ENCODE results near the gene NEU3. TPM values are rescaled to one million over a fixed set of nuclear protein-coding genes. Genes with fewer than 3 reads are reported as not detected.

NEU3 gene
- total and polyA plus RNA-seq, 9 donors, result 4.4 to 13.1 (median 8.8) TPM

DNA sequence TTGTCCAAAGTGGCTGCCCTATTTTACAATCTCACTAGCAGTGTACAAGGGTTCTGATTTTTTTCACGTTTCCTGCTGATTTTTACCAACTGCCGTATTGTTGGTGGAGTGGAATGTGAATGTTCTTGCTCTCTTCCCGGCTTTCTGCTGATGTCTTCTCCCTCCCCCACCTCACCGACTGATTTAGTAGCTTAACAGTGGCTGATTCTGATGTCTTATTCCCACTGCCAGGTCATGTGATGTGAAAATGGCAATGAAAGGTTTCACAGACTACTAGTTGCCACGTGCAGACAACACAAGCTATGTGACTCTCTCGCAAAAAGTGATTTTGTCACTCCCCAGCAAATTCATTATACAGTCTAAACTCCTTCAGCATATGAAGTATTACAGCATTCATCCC is 17.3 kb upstream of the NEU3 start:
- Histone ChIP-seq H3K9me3 (no peaks in the 10 kb centered on the region), H3K4me1 (ENCODE audit: insufficient read depth) (no peaks in the 10 kb centered on the region), H3K36me3 (no peaks in the 10 kb centered on the region), H3K27me3 (no peaks in the 10 kb centered on the region), H3K27ac (no peak overlapping the region), H3K4me3 (no peak overlapping the region)
- intact Hi-C loops (cut with DNase I), result no loop called here
- DNase-seq, result no peak
- TF ChIP-seq EP300 (IDR thresholded peaks at IDR 0.05) (no peak), POLR2A (IDR thresholded peaks at IDR 0.05) (no peak)
- TF ChIP-seq, protein P1, sequence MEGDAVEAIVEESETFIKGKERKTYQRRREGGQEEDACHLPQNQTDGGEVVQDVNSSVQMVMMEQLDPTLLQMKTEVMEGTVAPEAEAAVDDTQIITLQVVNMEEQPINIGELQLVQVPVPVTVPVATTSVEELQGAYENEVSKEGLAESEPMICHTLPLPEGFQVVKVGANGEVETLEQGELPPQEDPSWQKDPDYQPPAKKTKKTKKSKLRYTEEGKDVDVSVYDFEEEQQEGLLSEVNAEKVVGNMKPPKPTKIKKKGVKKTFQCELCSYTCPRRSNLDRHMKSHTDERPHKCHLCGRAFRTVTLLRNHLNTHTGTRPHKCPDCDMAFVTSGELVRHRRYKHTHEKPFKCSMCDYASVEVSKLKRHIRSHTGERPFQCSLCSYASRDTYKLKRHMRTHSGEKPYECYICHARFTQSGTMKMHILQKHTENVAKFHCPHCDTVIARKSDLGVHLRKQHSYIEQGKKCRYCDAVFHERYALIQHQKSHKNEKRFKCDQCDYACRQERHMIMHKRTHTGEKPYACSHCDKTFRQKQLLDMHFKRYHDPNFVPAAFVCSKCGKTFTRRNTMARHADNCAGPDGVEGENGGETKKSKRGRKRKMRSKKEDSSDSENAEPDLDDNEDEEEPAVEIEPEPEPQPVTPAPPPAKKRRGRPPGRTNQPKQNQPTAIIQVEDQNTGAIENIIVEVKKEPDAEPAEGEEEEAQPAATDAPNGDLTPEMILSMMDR (IDR thresholded peaks at IDR 0.05), result no peak
- 65 to 75% (median 70%) methylated on average over 6 of the region's 6 CpGs for WGBS, 3 donors

DNA sequence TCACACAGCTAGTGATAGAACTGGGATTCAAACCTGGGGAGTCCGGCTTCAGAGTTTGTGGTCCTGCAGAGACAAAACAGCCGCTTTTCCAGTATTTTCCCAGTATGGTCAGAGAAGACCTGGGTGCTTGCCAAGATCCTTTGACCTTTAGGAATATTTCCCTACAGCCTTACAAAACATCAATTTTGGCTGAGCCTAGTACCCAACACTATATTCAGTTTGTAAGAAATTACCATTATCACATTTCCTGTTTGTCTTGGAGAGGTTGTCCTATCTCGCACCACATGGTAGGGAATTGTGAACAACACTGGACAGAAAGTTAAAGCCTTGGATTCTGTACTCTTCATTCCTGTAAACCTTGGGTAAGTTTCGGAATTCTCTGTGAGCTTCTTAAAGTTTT is 10.7 kb upstream of the NEU3 start:
- intact Hi-C loops (cut with DNase I), result no loop called here
- no peaks in the 10 kb centered on the region for H3K36me3 ChIP-seq
- H3K4me1 ChIP-seq (ENCODE audit: insufficient read depth), result no peaks in the 10 kb centered on the region
- WGBS, 3 donors, result 89 to 95% (median 93%) methylated on average over 4 of the region's 4 CpGs
- TF ChIP-seq, protein P1 (IDR thresholded peaks at IDR 0.05), result no peak
- TF ChIP-seq EP300 (IDR thresholded peaks at IDR 0.05), result no peak
- no peak for DNase-seq
- no peaks in the 10 kb centered on the region for H3K27me3 ChIP-seq
- no peak overlapping the region for H3K27ac ChIP-seq
- no peaks in the 10 kb centered on the region for H3K9me3 ChIP-seq
- H3K4me3 ChIP-seq, result no peak overlapping the region

DNA sequence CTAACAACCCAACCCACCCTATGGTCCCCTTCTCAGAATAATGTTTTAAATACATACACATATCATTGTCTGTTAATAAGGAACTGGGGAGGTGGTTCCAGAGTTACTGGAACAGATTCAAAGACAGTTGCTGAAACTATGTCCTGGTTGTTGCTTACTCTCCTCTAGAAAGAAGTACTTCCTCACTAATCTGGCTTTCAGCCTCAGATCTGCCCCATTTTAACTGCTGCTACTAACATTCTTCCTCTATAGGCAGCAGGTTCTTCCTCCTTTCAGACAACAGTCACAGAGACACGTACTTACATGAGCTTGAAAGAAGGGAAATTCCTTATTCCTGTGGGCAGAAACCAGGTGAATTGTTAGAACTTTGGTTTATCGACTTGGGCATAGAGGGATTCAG is 8.1 kb upstream of the NEU3 start:
- no peaks in the 10 kb centered on the region for H3K36me3 ChIP-seq
- H3K27ac ChIP-seq, result no peak overlapping the region
- no peaks in the 10 kb centered on the region for H3K9me3 ChIP-seq
- no peaks in the 10 kb centered on the region for H3K27me3 ChIP-seq
- H3K4me3 ChIP-seq, result no peak overlapping the region
- WGBS, 3 donors, result 90 to 96% (median 95%) methylated on average over 2 of the region's 2 CpGs
- intact Hi-C loops (cut with DNase I), result no loop called here
- no peak for DNase-seq
- no peaks in the 10 kb centered on the region for H3K4me1 ChIP-seq (ENCODE audit: insufficient read depth)
- TF ChIP-seq EP300 (IDR thresholded peaks at IDR 0.05) (no peak), POLR2A (IDR thresholded peaks at IDR 0.05) (no peak)
- TF ChIP-seq, protein P1 (IDR thresholded peaks at IDR 0.05), result no peak

DNA sequence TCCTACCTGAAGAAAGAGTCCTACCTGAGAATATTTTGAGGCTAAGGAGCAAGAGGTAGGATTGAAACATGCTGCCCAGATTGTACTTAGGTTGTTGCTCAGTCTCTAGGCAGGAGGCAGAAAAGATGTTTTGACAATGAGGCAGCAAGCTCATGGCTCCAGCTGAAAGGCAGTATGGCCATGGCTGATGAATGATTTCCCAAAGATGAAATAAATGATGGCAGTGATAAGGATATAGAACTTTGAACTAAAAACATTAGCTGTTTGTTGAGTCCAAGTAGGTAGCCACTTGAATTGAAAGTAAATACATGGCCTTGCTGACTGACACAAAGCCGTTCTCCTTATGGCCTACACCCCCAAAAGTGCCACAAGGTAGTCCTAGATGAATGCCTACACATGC is 6.8 kb upstream of the NEU3 start:
- no peaks in the 10 kb centered on the region for H3K27me3 ChIP-seq
- no peaks in the 10 kb centered on the region for H3K36me3 ChIP-seq
- WGBS, 3 donors, result 90 to 100% (median 96%) methylated on average over 1 of the region's 1 CpG
- H3K9me3 ChIP-seq, result no peaks in the 10 kb centered on the region
- TF ChIP-seq POLR2A (IDR thresholded peaks at IDR 0.05) (no peak), EP300 (IDR thresholded peaks at IDR 0.05) (no peak)
- TF ChIP-seq, protein P1 (IDR thresholded peaks at IDR 0.05), result no peak
- no peaks in the 10 kb centered on the region for H3K4me1 ChIP-seq (ENCODE audit: insufficient read depth)
- no peak overlapping the region for H3K27ac ChIP-seq
- intact Hi-C loops (cut with DNase I), result no loop called here
- no peak overlapping the region for H3K4me3 ChIP-seq
- DNase-seq, result no peak

DNA sequence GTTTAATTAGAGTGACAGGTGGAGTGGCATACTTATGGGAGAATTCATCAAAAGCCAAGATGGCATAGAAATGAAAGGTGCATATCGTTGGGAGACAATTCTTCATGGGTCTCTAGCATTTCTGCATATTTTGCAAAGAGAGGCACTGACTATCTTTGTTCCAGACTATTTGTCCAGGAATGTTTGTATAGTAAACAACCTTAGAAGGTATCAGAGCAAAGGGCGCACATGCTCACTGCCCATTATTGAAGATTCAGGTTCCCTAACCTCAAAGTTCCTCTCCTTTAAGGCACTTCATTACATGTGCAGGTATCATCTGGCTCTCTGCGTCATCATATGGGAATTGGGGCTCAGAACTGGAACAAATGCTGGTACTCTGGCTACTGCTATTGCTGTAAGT is 4.7 kb upstream of the NEU3 start:
- 86 to 90% (median 88%) methylated on average over 3 of the region's 3 CpGs for WGBS, 3 donors
- Histone ChIP-seq H3K36me3 (no peaks in the 10 kb centered on the region), H3K27me3 (no peaks in the 10 kb centered on the region), H3K27ac (no peak overlapping the region), H3K4me1 (ENCODE audit: insufficient read depth) (peaks cover 2% of the 10 kb centered on the region), H3K4me3 (no peak overlapping the region), H3K9me3 (no peaks in the 10 kb centered on the region)
- intact Hi-C loops (cut with DNase I), result no loop called here
- no peak for DNase-seq
- TF ChIP-seq, protein P1 (IDR thresholded peaks at IDR 0.05), result no peak
- TF ChIP-seq POLR2A (IDR thresholded peaks at IDR 0.05) (no peak), EP300 (IDR thresholded peaks at IDR 0.05) (no peak)

All from ovary (tissue), 9 donors.